Progenitor cell of endocrine pancreas (in vitro differentiated cells): ENCODE data around the gene PYGO1. TPM values are rescaled to one million over a fixed set of nuclear protein-coding genes. Genes with fewer than 3 reads are reported as not detected.

ENCODE experiments used
- DNase-seq: peaks from one replicate; pipeline ENCODE4 v3.0.0; 2021; ENCODE audit warnings: low spot score; ENCODE audit not compliant: unreplicated experiment
- H3K27ac Mint-ChIP-seq: 2 replicates; pipeline ENCODE4 v1.8.0; 2021; ENCODE audit warnings: mild to moderate bottlenecking, moderate library complexity, mixed read lengths
- H3K27me3 Mint-ChIP-seq: 2 replicates; pipeline ENCODE4 v1.8.0; 2021; ENCODE audit warnings: mixed read lengths
- H3K36me3 Mint-ChIP-seq: 2 replicates; pipeline ENCODE4 v1.8.0; 2022; ENCODE audit warnings: mixed read lengths; ENCODE audit not compliant: insufficient read depth
- H3K4me1 Mint-ChIP-seq: 2 replicates; pipeline ENCODE4 v1.8.0; 2021; ENCODE audit warnings: low read depth, mixed read lengths
- H3K4me3 Mint-ChIP-seq: 2 replicates; pipeline ENCODE4 v1.8.0; 2021; ENCODE audit warnings: low read depth, mild to moderate bottlenecking, moderate library complexity, mixed read lengths
- H3K9me3 Mint-ChIP-seq: 2 replicates; pipeline ENCODE4 v1.8.0; 2021; ENCODE audit warnings: low read depth, mixed read lengths
- total RNA-seq: library from RNA; stranded (reverse); gene quantifications from 2 replicates; pipeline ENCODE4 v1.2.1, GENCODE V29; 2021
- TF ChIP-seq, protein P1 (sequence below): fragments of 200-600 bp; sonication (generic); IDR thresholded peaks from one replicate; pipeline ENCODE4 v1.5.0; 2021; ENCODE audit warnings: antibody characterized with exemption, mild to moderate bottlenecking; ENCODE audit not compliant: unreplicated experiment

The PYGO1 gene
- total RNA-seq, 1 donor from 2014 or later = 19.9 TPM

DNA sequence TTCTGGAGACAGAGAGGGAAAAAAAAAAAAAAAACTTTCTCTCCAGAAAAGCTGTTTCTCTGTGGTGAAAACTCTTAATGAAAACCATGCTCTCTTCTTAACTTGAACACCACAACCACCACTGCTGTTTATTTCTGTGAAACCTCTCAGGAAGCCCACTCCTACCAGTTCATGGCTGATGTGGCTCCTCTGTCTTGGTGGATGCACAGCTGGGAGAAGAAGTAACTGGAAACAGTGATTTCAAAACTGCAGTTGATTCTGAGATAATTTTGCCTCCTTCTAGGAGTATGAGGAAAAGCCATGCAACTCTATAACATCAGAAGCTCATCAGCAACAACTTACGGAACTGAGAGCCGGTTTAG is 40.2 kb upstream of the PYGO1 start:
- TF ChIP-seq, protein P1, sequence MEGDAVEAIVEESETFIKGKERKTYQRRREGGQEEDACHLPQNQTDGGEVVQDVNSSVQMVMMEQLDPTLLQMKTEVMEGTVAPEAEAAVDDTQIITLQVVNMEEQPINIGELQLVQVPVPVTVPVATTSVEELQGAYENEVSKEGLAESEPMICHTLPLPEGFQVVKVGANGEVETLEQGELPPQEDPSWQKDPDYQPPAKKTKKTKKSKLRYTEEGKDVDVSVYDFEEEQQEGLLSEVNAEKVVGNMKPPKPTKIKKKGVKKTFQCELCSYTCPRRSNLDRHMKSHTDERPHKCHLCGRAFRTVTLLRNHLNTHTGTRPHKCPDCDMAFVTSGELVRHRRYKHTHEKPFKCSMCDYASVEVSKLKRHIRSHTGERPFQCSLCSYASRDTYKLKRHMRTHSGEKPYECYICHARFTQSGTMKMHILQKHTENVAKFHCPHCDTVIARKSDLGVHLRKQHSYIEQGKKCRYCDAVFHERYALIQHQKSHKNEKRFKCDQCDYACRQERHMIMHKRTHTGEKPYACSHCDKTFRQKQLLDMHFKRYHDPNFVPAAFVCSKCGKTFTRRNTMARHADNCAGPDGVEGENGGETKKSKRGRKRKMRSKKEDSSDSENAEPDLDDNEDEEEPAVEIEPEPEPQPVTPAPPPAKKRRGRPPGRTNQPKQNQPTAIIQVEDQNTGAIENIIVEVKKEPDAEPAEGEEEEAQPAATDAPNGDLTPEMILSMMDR = no peak
- Mint-ChIP-seq H3K4me3 (no peak overlapping the region), H3K9me3 (no peaks in the 10 kb centered on the region), H3K36me3 (peaks cover 30% of the 10 kb centered on the region), H3K27ac (no peak overlapping the region), H3K27me3 (no peaks in the 10 kb centered on the region), H3K4me1 (no peaks in the 10 kb centered on the region)
- no peak for DNase-seq

DNA sequence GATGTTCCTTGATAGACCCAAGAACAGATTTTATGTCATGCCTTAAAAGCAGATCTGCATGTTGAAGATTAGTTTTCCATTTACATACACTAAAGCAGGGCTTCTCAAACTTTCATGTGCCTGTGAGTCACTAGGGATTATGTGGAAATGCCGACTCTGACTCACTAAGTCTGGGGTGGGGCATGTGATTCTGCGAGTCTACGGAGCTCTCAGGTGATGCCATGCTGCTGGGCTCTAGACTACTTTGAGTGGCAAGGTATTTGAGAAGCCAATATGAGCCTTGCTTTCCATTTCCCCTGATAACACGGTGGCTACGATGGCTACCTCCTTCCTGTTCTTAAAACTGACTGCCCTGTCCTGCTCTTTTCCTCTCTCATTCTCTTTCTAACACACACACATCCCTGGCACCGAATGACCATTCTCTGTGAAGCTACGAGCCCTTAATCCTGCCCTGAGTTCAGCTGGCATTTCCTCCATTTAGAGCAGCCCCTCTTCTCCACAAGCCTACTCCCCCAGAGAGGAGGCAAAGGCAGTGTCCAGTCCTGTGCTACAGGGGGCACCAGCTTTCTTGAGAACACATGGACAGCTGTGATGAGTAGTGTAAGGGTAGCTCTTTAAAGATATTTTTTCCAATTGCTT is 39.7 kb upstream of the PYGO1 start:
- Mint-ChIP-seq H3K36me3 (peaks cover 32% of the 10 kb centered on the region), H3K27me3 (no peaks in the 10 kb centered on the region), H3K27ac (no peak overlapping the region), H3K9me3 (no peaks in the 10 kb centered on the region), H3K4me1 (no peaks in the 10 kb centered on the region), H3K4me3 (no peak overlapping the region)
- DNase-seq = no peak
- TF ChIP-seq, protein P1 = no peak

DNA sequence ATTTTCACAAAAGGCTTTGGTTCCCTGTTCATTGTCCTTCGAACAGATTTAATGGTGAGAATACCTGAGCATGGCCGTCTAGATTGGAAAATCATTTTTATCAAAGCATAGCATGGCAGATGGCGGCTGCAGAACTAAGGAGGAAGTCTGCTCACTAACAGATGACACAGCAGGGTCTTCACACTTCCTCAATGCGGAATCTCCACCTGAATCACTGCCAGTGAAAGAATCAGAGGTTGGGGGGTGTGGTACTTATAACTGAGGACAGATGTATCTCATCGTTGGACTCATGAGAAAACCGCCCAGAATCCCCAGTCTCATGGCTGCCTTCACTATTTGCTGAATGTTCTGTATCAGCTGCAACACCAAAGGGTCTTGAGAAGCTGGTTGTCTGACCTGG is 31.6 kb upstream of the PYGO1 start:
- Mint-ChIP-seq H3K4me1 (peaks cover 12% of the 10 kb centered on the region), H3K36me3 (peaks cover 25% of the 10 kb centered on the region), H3K27ac (peak overlapping the region; percentile 39), H3K9me3 (no peaks in the 10 kb centered on the region), H3K27me3 (no peaks in the 10 kb centered on the region), H3K4me3 (no peak overlapping the region)
- DNase-seq = no peak
- TF ChIP-seq, protein P1 = no peak

DNA sequence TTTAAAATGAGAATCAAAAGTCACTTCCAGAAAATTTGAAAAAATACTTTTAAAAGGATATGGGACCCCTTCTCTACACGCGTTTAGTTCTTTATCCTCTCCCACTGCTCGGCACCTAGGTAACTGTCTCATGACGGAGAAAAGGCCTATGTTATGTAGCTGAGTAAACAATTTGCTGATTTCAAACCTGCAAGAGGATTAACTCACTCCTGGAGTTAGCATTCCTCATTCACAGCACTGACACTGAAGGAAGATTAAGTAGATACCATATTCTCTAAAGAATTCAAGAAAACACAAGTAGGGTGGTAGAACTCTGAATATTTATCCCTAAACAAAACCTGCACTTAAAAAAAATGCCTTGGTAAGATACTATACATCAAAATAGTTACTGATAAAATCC is 30.2 kb upstream of the PYGO1 start:
- peaks cover 30% of the 10 kb centered on the region for H3K36me3 Mint-ChIP-seq
- no peak overlapping the region for H3K4me3 Mint-ChIP-seq
- no peaks in the 10 kb centered on the region for H3K9me3 Mint-ChIP-seq
- no peaks in the 10 kb centered on the region for H3K27me3 Mint-ChIP-seq
- H3K4me1 Mint-ChIP-seq = peaks cover 12% of the 10 kb centered on the region
- TF ChIP-seq, protein P1 = no peak
- no peak for DNase-seq
- peak overlapping the region; percentile 12 for H3K27ac Mint-ChIP-seq

DNA sequence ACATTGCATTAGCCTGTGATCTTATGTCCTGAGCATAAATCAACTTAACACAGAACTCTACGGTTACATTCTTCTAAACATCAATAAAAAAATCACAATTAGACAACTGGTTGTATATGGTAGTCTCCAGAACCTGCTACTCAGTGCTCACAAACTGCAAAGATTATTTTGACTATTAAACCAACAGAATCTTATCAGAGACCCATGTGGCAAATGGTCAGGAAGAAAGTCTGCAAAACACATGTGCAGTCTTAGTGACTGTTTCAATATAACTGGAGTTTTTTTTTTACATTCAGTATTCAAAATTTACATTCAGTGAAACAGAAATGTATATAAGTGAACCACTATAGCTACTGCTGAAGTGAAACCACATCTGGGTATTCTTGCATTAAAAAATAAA is 27.3 kb upstream of the PYGO1 start:
- Mint-ChIP-seq H3K4me1 (peaks cover 12% of the 10 kb centered on the region), H3K27me3 (no peaks in the 10 kb centered on the region), H3K9me3 (peaks cover 2% of the 10 kb centered on the region), H3K27ac (peak overlapping the region; percentile 57), H3K36me3 (peaks cover 36% of the 10 kb centered on the region), H3K4me3 (no peak overlapping the region)
- DNase-seq = no peak
- TF ChIP-seq, protein P1 = no peak
